NCI-H446 (cell line): Measurements from ENCODE around the gene STK39.
A peak's percentile ranks its signal among the peaks of the same experiment; 100 is the strongest.

Source experiments
- DNase-seq, 2 experiments: peaks; one replicate each; lab custom pipeline; 2025; lab: John Stamatoyannopoulos, UW

STK39 gene

GRCh38 chr2:168243061-168243460 is 4.3 kb downstream of the STK39 start:
- DNase-seq = no peak

GRCh38 chr2:168241746-168242145 is 5.6 kb downstream of the STK39 start:
- no peak for DNase-seq

GRCh38 chr2:168241208-168241607 is 6.2 kb downstream of the STK39 start:
- DNase-seq = peak in 1 of 2 experiments; percentile 18

GRCh38 chr2:168239281-168239680 is 8.1 kb downstream of the STK39 start:
- DNase-seq = no peak

- DNase-seq = no peak
These were observed 9.7 kb downstream of the STK39 start for GRCh38 chr2:168237741-168238140.

GRCh38 chr2:168234407-168235085 is 12.8 kb downstream of the STK39 start:
- no peak for DNase-seq

GRCh38 chr2:168233726-168234406 is 13.5 kb downstream of the STK39 start:
- DNase-seq = no peak

GRCh38 chr2:168233166-168233565 is 14.2 kb downstream of the STK39 start:
- no peak for DNase-seq

GRCh38 chr2:168231609-168232241 is 15.7 kb downstream of the STK39 start:
- DNase-seq = peak; percentile 42 to 78

GRCh38 chr2:168230389-168230788 is 17.0 kb downstream of the STK39 start:
- DNase-seq = no peak

GRCh38 chr2:168224346-168224745 is 23.0 kb downstream of the STK39 start:
- no peak for DNase-seq

- no peak for DNase-seq
These were observed 25.3 kb downstream of the STK39 start for GRCh38 chr2:168222088-168222487.

- no peak for DNase-seq
These were observed 26.2 kb downstream of the STK39 start for GRCh38 chr2:168220965-168221819.

GRCh38 chr2:168217920-168218319 is 29.5 kb downstream of the STK39 start:
- no peak for DNase-seq

- DNase-seq = no peak
These were observed 30.9 kb downstream of the STK39 start for GRCh38 chr2:168216351-168217005.

- DNase-seq = no peak
These were observed 31.6 kb downstream of the STK39 start for GRCh38 chr2:168215813-168216212.

- DNase-seq = no peak
These were observed 34.5 kb downstream of the STK39 start for GRCh38 chr2:168212866-168213265.

- no peak for DNase-seq
These were observed 35.2 kb downstream of the STK39 start for GRCh38 chr2:168212167-168212566.

GRCh38 chr2:168211664-168212163 is 35.7 kb downstream of the STK39 start:
- DNase-seq = no peak

- no peak for DNase-seq
These were observed 36.4 kb downstream of the STK39 start for GRCh38 chr2:168210895-168211570.
